ENCODE data around the gene BMP7.

DNA sequence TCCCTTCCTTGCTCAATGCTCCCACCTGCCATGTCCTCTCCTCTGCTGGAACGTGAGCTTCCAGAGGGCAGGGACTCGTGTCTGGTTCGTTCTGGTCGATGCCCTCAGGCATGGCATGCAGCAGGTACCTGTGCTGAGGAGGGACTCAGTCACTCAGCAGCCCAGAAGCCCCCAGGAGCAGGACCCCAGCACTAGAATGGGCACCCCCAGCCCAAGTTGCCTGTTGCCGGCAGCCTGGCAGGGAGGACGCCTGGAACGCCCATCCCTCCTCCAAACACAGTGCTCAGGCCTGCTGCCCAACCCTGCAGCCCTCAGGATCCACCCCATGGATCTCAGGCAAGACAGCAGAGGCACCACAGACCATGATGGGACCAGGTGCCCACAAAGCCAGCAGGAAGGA lies 40.6 kb downstream of the BMP7 start:
- TF ChIP-seq, protein P1, sequence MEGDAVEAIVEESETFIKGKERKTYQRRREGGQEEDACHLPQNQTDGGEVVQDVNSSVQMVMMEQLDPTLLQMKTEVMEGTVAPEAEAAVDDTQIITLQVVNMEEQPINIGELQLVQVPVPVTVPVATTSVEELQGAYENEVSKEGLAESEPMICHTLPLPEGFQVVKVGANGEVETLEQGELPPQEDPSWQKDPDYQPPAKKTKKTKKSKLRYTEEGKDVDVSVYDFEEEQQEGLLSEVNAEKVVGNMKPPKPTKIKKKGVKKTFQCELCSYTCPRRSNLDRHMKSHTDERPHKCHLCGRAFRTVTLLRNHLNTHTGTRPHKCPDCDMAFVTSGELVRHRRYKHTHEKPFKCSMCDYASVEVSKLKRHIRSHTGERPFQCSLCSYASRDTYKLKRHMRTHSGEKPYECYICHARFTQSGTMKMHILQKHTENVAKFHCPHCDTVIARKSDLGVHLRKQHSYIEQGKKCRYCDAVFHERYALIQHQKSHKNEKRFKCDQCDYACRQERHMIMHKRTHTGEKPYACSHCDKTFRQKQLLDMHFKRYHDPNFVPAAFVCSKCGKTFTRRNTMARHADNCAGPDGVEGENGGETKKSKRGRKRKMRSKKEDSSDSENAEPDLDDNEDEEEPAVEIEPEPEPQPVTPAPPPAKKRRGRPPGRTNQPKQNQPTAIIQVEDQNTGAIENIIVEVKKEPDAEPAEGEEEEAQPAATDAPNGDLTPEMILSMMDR (conservative IDR thresholded peaks at IDR 0.05 in 1 of 2, IDR thresholded peaks at IDR 0.05 in 1 of 2; ENCODE audit: extremely low read depth in 1 of 2, insufficient read depth in 1 of 2, low read depth in 1 of 2, low read length in 2 of 2), result no peak
- no peak for TF ChIP-seq EZH2 (IDR thresholded peaks at IDR 0.05; ENCODE audit: borderline replicate concordance, low read length)
